GM12891 (cell line): ENCODE data around the gene RAB7B.

Experiments used
- PAX5 ChIP-seq: IDR thresholded peaks from 2 replicates; pipeline ENCODE4 v1.6.1; 2011; ENCODE audit warnings: low read length, moderate library complexity, mild to moderate bottlenecking; ENCODE audit not compliant: insufficient read depth, severe bottlenecking
- POLR2A ChIP-seq: IDR thresholded peaks from 2 replicates; pipeline ENCODE4 v1.6.1; 2011; ENCODE audit warnings: low read depth, low read length, control low read depth
- POLR2AphosphoS5 ChIP-seq: IDR thresholded peaks from 2 replicates; pipeline ENCODE4 v1.6.1; 2011; ENCODE audit warnings: low read depth, low read length, control low read depth
- POU2F2 ChIP-seq: IDR thresholded peaks from 2 replicates; pipeline ENCODE4 v1.6.1; 2011; ENCODE audit warnings: low read depth, mild to moderate bottlenecking, control low read depth, low read length, moderate library complexity
- SPI1 ChIP-seq: IDR thresholded peaks from 2 replicates; pipeline ENCODE4 v1.6.1; 2011; ENCODE audit warnings: low read depth, low read length, control low read depth
- TAF1 ChIP-seq: IDR thresholded peaks from 2 replicates; pipeline ENCODE4 v1.6.1; 2011; ENCODE audit warnings: low read depth, low read length, control low read depth

GRCh38 chr1:206001476-206001888, 1.7 kb downstream of the RAB7B start:
- TF ChIP-seq POLR2A, result no peak
- TF ChIP-seq TAF1, result no peak
- TF ChIP-seq POLR2AphosphoS5, result no peak
- TF ChIP-seq SPI1, result no peak
- no peak for TF ChIP-seq PAX5
- TF ChIP-seq POU2F2, result no peak
